ENCODE measurements around the gene CDC25A.
"Not testable (repeated sequence)": the region's sequence is repeated elsewhere in the genome, so short reads cannot be mapped to it uniquely, and the experiment has no call there.

Gene CDC25A

DNA sequence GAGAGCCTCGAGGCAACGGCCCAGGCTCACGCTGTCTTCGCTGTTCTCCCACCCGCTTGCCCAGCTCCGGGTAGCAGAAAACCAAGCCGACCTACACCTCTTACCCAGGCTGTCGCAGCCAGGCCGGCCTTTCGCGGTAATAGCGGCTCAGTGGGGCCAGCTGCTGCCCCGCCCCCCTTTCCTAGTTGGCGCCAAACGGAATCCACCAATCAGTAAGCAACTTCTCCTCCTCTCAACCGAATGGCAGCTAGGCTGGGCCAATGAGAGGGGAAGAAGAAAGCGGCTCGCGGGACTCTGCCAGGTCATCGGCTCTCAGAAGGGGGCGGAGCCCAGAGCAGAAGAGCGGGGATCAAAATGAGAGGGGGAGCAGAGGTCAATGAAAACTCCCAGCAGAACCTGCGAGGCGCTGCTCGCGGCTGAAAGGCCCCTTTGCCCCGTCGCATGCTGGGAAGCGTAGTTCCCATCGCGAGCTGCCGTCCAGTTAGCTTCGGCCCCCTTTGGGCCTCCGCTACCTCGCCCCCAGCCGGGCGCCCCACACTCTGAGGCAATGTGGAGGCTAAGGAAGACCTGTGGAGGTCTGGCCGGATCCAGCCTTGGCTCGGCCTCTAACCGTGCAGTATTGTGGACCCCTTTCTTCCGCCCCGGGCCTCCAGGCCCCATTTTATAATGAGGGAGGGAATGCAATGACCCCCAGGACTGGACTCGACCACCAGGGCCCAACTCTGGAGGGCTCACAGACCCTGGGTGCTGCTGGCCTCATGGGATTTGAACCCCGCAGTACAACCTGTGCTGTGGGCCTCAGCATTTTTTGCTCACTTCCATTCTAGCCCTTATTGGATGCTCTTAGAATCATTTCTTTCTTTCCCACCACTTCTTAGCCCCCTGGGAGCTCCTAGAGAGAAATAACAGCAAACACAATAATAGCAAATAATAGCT, at the start of gene CDC25A:
TSS of gene CDC25A (minus strand) at position 152 of the 936 bp plus-strand sequence. CDS start 470 bp downstream, outside the sequence.
- peak; percentile 93 for DNase-seq

DNA sequence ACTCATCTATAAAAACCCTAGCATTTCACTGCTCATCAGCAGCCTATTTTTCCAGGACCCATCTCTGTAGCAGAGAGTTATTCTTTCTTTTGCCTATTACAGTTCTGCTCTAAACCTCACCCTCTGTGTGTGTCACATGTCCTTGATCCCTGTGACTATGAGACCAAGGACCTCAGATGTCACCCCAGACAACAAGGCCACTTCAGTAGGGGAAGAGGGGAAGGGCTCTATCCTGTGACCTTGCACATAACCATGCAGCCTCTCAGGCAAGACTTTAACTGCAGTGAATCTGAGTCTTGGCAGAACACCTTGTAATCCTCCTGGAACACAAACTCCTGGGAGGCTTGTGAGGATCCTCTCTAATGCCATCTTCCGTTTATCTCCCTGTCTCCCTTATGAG, 48.3 kb upstream of the CDC25A start:
- DNase-seq: no peak

DNA sequence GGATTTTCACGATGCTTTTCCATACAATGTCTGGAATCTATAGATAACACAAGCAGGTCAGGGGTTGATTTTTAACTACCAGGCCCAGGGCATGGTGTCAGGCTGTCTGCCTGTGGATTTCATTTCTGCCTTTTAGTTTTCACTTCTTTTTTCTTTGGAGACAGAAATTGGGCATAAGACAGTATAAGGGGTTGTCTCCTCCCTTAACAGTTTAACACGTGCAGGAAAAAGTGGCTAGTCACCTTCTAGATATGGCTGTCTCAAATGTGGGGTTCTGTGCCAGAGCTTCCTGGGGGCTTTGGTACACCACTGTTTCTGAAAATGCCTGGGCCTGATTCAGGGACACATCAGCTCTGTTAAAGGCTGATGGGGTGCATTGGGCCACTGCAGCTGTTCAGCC, 45.3 kb upstream of the CDC25A start:
- DNase-seq: no peak

DNA sequence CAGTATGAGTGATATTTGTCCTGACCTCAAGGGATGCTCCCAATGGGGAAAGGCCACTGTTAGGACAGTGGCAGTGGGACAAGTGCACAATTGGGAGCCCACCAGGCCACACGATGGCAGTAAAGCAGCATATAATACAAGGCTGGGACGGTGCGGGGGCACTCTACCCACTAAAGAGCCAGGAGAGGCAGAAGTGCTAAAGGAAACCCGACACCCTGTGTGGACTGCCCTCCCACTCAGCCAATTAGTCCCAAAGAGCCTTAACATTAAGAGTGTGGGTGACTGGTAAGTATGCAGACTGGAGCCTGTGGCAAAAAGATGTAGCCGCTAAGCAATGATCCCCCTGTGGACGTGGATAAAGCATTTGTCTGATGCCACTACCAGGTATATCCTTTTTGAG, 44.5 kb upstream of the CDC25A start:
- peak; percentile 65 for DNase-seq

DNA sequence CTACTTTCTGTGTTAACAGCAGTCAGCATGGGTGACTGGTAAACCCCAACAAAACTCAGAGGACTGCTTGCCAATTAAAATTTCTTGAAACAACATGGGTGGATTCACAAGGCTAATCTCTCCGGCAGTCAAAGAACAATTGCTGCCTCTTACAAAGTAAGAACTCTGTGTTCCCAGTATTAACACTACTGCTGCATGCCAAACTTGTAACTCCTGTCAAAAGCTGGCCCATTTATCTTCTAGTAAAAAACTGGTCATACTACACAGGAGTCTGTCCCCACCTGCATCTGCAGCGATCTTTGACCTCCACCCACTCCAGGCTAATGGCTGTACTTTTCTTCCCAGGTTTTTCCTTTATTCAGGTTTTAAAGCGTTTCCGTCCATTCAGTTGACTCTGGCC, 44.0 kb upstream of the CDC25A start:
- no peak for DNase-seq

- no peak for DNase-seq
These were observed 38.7 kb upstream of the CDC25A start for GRCh38 chr3:48226939-48227338.

DNA sequence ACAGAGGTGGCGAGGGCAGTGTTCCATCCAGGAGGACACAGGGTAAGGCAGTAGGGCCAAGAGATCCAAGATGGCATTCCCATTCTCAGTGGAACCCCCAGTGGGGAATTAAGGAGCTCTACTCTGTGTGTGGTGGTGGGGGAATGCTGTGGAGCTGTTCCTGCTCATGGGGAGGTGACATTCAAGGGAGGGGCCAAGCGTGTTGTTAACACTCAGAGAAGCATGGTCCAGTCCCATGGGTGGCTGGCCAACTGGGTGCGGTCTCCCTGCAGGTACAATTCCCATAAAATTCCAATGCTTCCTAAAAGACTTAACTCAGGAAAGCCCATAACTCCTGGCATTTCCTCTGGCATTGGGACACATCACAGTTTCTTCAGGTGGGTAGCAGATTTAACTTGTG, 37.4 kb upstream of the CDC25A start:
- no peak for DNase-seq

GRCh38 chr3:48222616-48223513, 34.6 kb upstream of the CDC25A start, which contains the start of gene CAMP:
CAMP (plus strand) TSS chr3:48223495; CDS start chr3:48223512, 17 bp downstream.
- DNase-seq: no peak

DNA sequence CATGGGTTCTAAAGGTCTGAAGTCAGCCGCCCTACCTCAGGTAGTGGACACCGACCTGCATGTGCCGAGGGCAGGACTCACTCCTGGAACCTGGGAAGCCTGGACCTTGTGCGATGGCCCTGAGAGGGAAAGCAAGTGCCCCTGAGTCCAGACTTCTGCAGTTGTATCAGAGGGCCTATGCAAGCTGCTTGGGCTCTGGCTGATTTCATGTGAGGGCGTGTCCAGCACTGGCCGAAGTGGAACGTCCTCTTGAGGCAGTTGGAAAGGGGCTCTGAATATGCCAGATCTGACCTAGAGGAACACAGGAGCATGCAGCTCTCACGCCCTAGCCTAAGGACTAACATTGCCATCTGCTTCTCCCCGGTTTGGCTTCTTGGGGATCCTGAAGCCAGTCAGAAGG, 32.5 kb upstream of the CDC25A start:
- DNase-seq: no peak

DNA sequence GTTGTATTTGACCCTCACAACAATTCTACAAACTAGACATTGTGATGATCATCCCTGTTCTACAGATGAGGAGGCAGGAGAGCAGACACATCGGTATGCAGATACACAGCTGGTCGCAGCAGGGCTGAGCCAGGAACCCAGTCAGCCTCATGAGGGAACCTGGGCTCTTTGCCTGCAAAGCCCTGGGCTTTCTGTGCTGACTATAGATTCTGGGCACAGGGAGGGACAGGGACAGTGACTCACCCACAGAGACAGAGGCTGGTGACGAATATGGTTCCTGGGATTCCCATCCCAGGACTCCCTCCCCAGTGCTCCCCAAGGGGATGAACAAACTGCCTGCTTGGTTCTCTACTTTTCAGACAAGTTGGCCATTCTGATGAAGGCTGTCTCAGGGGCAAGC, 31.3 kb upstream of the CDC25A start:
- no peak for DNase-seq

- DNase-seq: no peak
These were observed 30.3 kb upstream of the CDC25A start for GRCh38 chr3:48218537-48218936.

- no peak for DNase-seq
These were observed 29.2 kb upstream of the CDC25A start for GRCh38 chr3:48217449-48217848.

DNA sequence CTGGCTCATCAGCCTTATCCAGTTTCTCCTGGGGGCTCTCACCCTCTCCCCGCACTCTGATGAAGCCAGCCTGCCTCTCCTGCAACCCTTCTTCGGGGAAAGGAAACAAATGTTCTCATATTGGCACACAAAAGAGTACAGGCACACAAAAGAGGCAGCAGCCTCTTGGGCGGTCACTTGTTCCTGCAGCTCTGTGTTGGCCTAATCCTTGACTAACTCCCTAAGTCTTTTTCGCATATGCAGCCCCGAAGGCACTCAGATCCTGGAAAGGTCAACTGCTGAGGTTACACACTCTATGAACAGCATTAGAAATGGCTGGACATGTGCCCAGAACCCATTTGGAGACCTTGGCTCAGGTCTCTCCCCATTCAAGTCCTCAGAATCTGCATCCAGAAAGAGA, 27.7 kb upstream of the CDC25A start:
- DNase-seq: no peak

DNA sequence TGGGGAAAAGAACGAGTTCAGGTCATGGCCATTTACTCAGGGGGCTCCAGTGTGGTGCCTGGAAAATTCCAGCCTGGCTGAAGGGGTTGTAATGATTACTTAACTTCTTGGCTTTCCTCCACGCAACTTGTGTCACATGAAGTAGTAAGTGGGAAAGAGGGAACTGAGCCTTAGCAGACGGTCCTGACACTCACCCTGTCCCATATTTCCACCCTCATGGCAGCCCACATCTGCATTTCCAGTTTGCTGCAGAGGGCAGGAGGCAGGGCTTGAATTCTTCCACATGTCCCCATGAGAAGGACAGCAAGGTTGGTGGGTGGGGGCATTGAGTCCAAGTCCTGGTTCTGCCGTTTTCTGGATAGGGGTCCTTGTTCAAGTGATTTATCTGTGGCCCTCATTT, 27.2 kb upstream of the CDC25A start:
- no peak for DNase-seq

GRCh38 chr3:48215019-48215418, 26.8 kb upstream of the CDC25A start:
- no peak for DNase-seq

DNA sequence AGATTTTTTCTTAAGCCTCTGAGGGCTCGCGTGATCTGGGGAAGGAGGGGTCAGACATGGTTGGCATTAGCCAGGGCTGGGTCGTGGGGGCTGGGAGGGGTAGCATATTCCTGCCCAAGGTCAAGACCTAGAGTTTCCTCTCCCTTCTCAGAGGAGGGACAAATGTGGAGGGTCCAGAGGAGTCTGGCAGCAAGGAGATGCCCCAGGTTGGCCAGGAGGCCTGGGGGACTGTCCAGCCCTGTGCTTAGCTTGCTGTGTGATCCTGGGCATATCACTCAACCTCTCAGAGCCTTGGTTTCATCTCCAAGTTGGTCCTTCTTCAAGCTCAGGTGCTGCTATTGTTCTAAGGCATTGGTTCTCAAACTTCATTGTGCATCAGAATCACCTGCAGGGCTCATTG, 26.0 kb upstream of the CDC25A start:
- DNase-seq: no peak

DNA sequence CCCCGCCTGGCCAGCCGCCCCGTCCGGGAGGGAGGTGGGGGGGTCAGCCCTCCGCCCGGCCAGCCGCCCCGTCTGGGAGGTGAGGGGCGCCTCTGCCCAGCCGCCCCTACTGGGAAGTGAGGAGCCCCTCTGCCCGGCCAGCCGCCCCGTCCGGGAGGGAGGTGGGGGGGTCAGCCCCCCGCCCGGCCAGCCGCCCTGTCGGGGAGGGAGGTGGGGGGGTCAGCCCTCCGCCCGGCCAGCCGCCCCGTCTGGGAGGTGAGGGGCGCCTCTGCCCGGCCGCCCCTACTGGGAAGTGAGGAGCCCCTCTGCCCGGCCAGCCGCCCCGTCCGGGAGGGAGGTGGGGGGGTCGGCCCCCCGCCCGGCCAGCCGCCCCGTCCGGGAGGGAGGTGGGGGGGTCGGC, 23.6 kb upstream of the CDC25A start:
- not testable (repeated sequence) for DNase-seq

DNA sequence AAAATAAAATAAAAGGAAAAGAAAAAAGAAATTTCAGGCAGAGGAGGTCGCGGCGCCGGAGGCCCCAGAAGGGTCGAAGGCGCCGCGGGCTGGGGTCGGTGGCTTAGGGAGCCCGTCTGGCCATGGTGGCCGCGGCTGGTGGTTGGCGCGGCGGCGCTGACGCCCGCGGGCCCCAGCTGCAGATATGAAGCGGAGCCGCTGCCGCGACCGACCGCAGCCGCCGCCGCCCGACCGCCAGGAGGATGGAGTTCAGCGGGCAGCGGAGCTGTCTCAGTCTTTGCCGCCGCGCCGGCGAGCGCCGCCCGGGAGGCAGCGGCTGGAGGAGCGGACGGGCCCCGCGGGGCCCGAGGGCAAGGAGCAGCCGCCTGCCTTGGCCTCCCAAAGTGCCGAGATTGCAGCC, 22.3 kb upstream of the CDC25A start:
- not testable (repeated sequence) for DNase-seq

GRCh38 chr3:48209445-48209844, 21.2 kb upstream of the CDC25A start:
- DNase-seq: no peak

DNA sequence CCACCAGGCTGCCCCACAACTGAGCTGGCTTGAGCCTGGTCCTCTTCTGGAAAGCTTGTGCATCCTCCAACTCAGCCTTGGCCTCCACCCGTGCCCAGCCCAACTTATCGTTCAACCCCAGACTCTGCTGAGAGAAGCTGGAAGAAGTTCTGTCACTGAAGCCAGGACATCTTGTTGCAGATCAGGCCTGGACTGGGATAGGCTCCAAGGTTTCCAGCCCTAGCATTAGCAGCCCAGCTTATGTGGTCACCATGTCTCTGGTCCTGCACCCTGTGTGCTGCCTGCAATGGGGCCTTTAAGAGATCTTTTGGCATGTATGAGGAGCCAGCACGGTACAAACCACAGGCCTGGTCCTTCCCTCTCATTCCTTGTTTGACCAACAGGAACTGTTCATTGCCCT, 19.9 kb upstream of the CDC25A start:
- no peak for DNase-seq

DNA sequence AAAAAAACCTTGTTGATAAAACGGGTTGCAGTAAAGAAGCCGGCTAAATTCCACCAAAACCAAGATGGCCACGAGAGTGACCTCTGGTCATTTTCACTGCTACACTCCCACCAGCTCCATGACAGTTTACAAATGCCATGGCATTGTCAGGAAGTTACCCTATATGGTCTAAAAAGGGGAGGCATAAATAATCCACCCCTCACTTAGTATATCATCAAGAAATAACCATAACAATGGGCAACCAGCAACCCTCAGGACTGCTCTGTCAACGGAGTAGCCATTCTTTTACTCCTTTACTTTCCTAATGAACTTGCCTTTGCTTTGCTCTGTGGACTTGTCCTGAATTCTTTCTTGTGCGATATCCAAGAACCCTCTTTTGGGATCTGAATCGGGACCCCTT, 14.4 kb upstream of the CDC25A start:
- DNase-seq: no peak

GRCh38 chr3:48199117-48199516, 10.9 kb upstream of the CDC25A start:
- DNase-seq: no peak

GRCh38 chr3:48196611-48197010, 8.4 kb upstream of the CDC25A start:
- DNase-seq: no peak

Measured in activated naive CD4-positive, alpha-beta T cell treated with anti-CD3 and anti-CD28 coated beads, Interleukin-2, amount 50 U/mL, for 16 hours (primary cell).